HUES64 (cell line): ENCODE measurements around the gene MPZL1.
A peak's percentile ranks its signal among the peaks of the same experiment; 100 is the strongest.
"Not testable (repeated sequence)": the region's sequence is repeated elsewhere in the genome, so short reads cannot be mapped to it uniquely, and the experiment has no call there.

Experiments
- H3K27ac ChIP-seq: 2 replicates; pipeline ENCODE4 v1.7.0; 2013; ENCODE audit warnings: low read depth, low read length, inconsistent platforms
- H3K27me3 ChIP-seq: 2 replicates; pipeline ENCODE4 v1.6.1; 2013; ENCODE audit warnings: mild to moderate bottlenecking, low read length; ENCODE audit not compliant: insufficient read depth
- H3K36me3 ChIP-seq: 2 replicates; pipeline ENCODE4 v1.6.1; 2013; ENCODE audit warnings: mild to moderate bottlenecking, low read length; ENCODE audit not compliant: insufficient read depth
- H3K4me1 ChIP-seq: 2 replicates; pipeline ENCODE4 v1.6.1; 2013; ENCODE audit warnings: mild to moderate bottlenecking, low read length, moderate library complexity; ENCODE audit not compliant: insufficient read depth
- H3K4me3 ChIP-seq: 2 replicates; pipeline ENCODE4 v1.5.1; 2013; ENCODE audit warnings: mild to moderate bottlenecking, low read length, moderate library complexity
- H3K9ac ChIP-seq: 2 replicates; pipeline ENCODE4 v1.6.1; 2013; ENCODE audit warnings: mild to moderate bottlenecking, low read depth, low read length
- H3K9me3 ChIP-seq: 2 replicates; pipeline ENCODE4 v1.6.1; 2013; ENCODE audit warnings: low read depth, low read length; ENCODE audit not compliant: insufficient read depth
- WGBS: fragments of 150-250, 120-280 bp; methylation state at CpG from one replicate; pipeline ENCODE4 v1.1.7; 2013; ENCODE audit warnings: missing lambda C conversion rate; 5-methylcytosine and 5-hydroxymethylcytosine counted together

Gene MPZL1

GRCh38 chr1:167820684-167821355 is 99.0 kb downstream of the MPZL1 start:
- Histone ChIP-seq H3K9ac (no peak overlapping the region), H3K27me3 (no peaks in the 10 kb centered on the region), H3K36me3 (no peaks in the 10 kb centered on the region), H3K9me3 (no peaks in the 10 kb centered on the region; the same call in 1 of the 2 replicates), H3K4me3 (peak overlapping the region; percentile 43), H3K27ac (no peak overlapping the region), H3K4me1 (peaks cover 10% of the 10 kb centered on the region)
- WGBS: 85% methylated on average over 12 of the region's 12 CpGs

- no peaks in the 10 kb centered on the region for H3K36me3 ChIP-seq
- no peak overlapping the region for H3K4me3 ChIP-seq
- H3K27me3 ChIP-seq: no peaks in the 10 kb centered on the region
- no peak overlapping the region for H3K27ac ChIP-seq
- no peaks in the 10 kb centered on the region for H3K9me3 ChIP-seq
- H3K4me1 ChIP-seq: peaks cover 10% of the 10 kb centered on the region
- WGBS: 88% methylated on average over 6 of the region's 6 CpGs
- no peak overlapping the region for H3K9ac ChIP-seq
Observed at GRCh38 chr1:167821356-167821685, 99.5 kb downstream of the MPZL1 start.

- Histone ChIP-seq H3K4me3 (no peak overlapping the region), H3K27ac (no peak overlapping the region), H3K27me3 (no peaks in the 10 kb centered on the region), H3K9me3 (no peaks in the 10 kb centered on the region), H3K9ac (no peak overlapping the region), H3K36me3 (no peaks in the 10 kb centered on the region), H3K4me1 (peaks cover 10% of the 10 kb centered on the region)
- 88% methylated on average over 3 of the region's 4 CpGs for WGBS
Observed at GRCh38 chr1:167821969-167822685, 100.3 kb downstream of the MPZL1 start.

- H3K4me1 ChIP-seq: peaks cover 13% of the 10 kb centered on the region
- no peaks in the 10 kb centered on the region for H3K9me3 ChIP-seq
- no peaks in the 10 kb centered on the region for H3K27me3 ChIP-seq
- WGBS: 89% methylated on average over 9 of the region's 9 CpGs
- no peak overlapping the region for H3K9ac ChIP-seq
- no peak overlapping the region for H3K4me3 ChIP-seq
- H3K27ac ChIP-seq: no peak overlapping the region
- no peaks in the 10 kb centered on the region for H3K36me3 ChIP-seq
Observed at GRCh38 chr1:167824163-167824794, 102.5 kb downstream of the MPZL1 start.

GRCh38 chr1:167825419-167826079 is 103.8 kb downstream of the MPZL1 start:
- 93% methylated on average over 3 of the region's 4 CpGs for WGBS
- H3K27me3 ChIP-seq: no peaks in the 10 kb centered on the region
- no peak overlapping the region for H3K4me3 ChIP-seq
- H3K9ac ChIP-seq: no peak overlapping the region
- H3K9me3 ChIP-seq: no peaks in the 10 kb centered on the region
- no peaks in the 10 kb centered on the region for H3K36me3 ChIP-seq
- H3K27ac ChIP-seq: no peak overlapping the region
- H3K4me1 ChIP-seq: peaks cover 18% of the 10 kb centered on the region

GRCh38 chr1:167826127-167826526 is 104.3 kb downstream of the MPZL1 start:
- 91% methylated on average over 4 of the region's 4 CpGs for WGBS
- Histone ChIP-seq H3K36me3 (no peaks in the 10 kb centered on the region), H3K9me3 (no peaks in the 10 kb centered on the region), H3K9ac (no peak overlapping the region), H3K4me3 (no peak overlapping the region), H3K4me1 (peaks cover 15% of the 10 kb centered on the region), H3K27ac (no peak overlapping the region), H3K27me3 (no peaks in the 10 kb centered on the region)

GRCh38 chr1:167829868-167830267 is 108.1 kb downstream of the MPZL1 start:
- WGBS: 73% methylated on average over 2 of the region's 2 CpGs
- Histone ChIP-seq H3K4me1 (peaks cover 11% of the 10 kb centered on the region; the same call in 1 of the 2 replicates), H3K27ac (no peak overlapping the region), H3K9ac (no peak overlapping the region), H3K4me3 (no peak overlapping the region), H3K36me3 (no peaks in the 10 kb centered on the region), H3K27me3 (no peaks in the 10 kb centered on the region), H3K9me3 (no peaks in the 10 kb centered on the region)

GRCh38 chr1:167830668-167831067 is 108.9 kb downstream of the MPZL1 start:
- peaks cover 11% of the 10 kb centered on the region; the same call in 1 of the 2 replicates for H3K4me1 ChIP-seq
- H3K9ac ChIP-seq, H3K36me3 ChIP-seq, H3K27me3 ChIP-seq, H3K4me3 ChIP-seq, H3K27ac ChIP-seq, H3K9me3 ChIP-seq: not testable (repeated sequence)
- 75% methylated on average over 5 of the region's 5 CpGs for WGBS

- no peak overlapping the region for H3K9ac ChIP-seq
- 84% methylated on average over 5 of the region's 5 CpGs for WGBS
Observed at GRCh38 chr1:167832693-167833092, 110.9 kb downstream of the MPZL1 start.

GRCh38 chr1:167833904-167834303 is 112.1 kb downstream of the MPZL1 start:
- Histone ChIP-seq H3K9ac (no peak overlapping the region), H3K27me3 (no peaks in the 10 kb centered on the region), H3K4me3 (no peak overlapping the region), H3K27ac (no peak overlapping the region), H3K36me3 (no peaks in the 10 kb centered on the region), H3K9me3 (no peaks in the 10 kb centered on the region), H3K4me1 (peaks cover 11% of the 10 kb centered on the region)

More at GRCh38 chr1:167832693-167833092, 110.9 kb downstream of the MPZL1 start:
- H3K4me1 ChIP-seq: peaks cover 11% of the 10 kb centered on the region; the same call in 1 of the 2 replicates
- H3K4me3 ChIP-seq: no peak overlapping the region
- no peak overlapping the region for H3K27ac ChIP-seq
- no peaks in the 10 kb centered on the region for H3K27me3 ChIP-seq
- H3K9me3 ChIP-seq: no peaks in the 10 kb centered on the region
- H3K36me3 ChIP-seq: no peaks in the 10 kb centered on the region

- Histone ChIP-seq H3K27ac (no peak overlapping the region), H3K27me3 (no peaks in the 10 kb centered on the region), H3K9me3 (no peaks in the 10 kb centered on the region), H3K36me3 (no peaks in the 10 kb centered on the region), H3K4me3 (no peak overlapping the region), H3K4me1 (no peaks in the 10 kb centered on the region; the same call in 1 of the 2 replicates), H3K9ac (no peak overlapping the region)
- 94% methylated on average over 4 of the region's 4 CpGs for WGBS
Observed at GRCh38 chr1:167836197-167836596, 114.4 kb downstream of the MPZL1 start.
